Neural progenitor cell (in vitro differentiated cells): ENCODE data around the gene NUP93. TPM values are rescaled to one million over a fixed set of nuclear protein-coding genes. Genes with fewer than 3 reads are reported as not detected.

Experiments used
- DNase-seq: peaks from one replicate; pipeline ENCODE4 v3.0.0-alpha.2; 2016; ENCODE audit warnings: low spot score
- H2AFZ ChIP-seq: fragments of 200-600 bp; sonication (generic); replicated peaks from 2 replicates; pipeline ENCODE4 v1.6.1; 2016; ENCODE audit warnings: antibody characterized with exemption
- H3F3A ChIP-seq: fragments of 200-600 bp; sonication (generic); 2 replicates; pipeline ENCODE4 v1.6.1; 2016; ENCODE audit warnings: antibody characterized with exemption, low read depth
- H3K27ac ChIP-seq: fragments of 200-600 bp; sonication (generic); 2 replicates; pipeline ENCODE4 v1.5.1; 2016; ENCODE audit warnings: mild to moderate bottlenecking
- H3K27me3 ChIP-seq: fragments of 200-600 bp; sonication (generic); 2 replicates; pipeline ENCODE4 v1.6.1; 2016; ENCODE audit warnings: mild to moderate bottlenecking, moderate library complexity
- H3K36me3 ChIP-seq: fragments of 200-600 bp; sonication (generic); 2 replicates; pipeline ENCODE4 v1.5.1; 2016
- H3K4me1 ChIP-seq: fragments of 200-600 bp; sonication (generic); 2 replicates; pipeline ENCODE4 v1.6.1; 2016; ENCODE audit warnings: mixed run types
- H3K4me2 ChIP-seq: fragments of 200-600 bp; sonication (generic); 2 replicates; pipeline ENCODE4 v1.6.1; 2016
- H3K4me3 ChIP-seq: fragments of 200-600 bp; sonication (generic); 2 replicates; pipeline ENCODE4 v1.5.1; 2016
- H3K79me2 ChIP-seq: fragments of 200-600 bp; sonication (generic); 2 replicates; pipeline ENCODE4 v1.6.1; 2016; ENCODE audit warnings: low read depth
- H3K9ac ChIP-seq: fragments of 200-600 bp; sonication (generic); 2 replicates; pipeline ENCODE4 v1.6.1; 2016
- H3K9me3 ChIP-seq: fragments of 200-600 bp; sonication (generic); 2 replicates; pipeline ENCODE4 v1.5.1; 2016; ENCODE audit warnings: low read depth
- H4K20me1 ChIP-seq: fragments of 200-600 bp; sonication (generic); 2 replicates; pipeline ENCODE4 v1.6.1; 2016; ENCODE audit warnings: low read depth
- H3K27ac Mint-ChIP-seq: 3 replicates; pipeline ENCODE4 v1.8.0; 2021; ENCODE audit warnings: mixed read lengths
- H3K27me3 Mint-ChIP-seq: 2 replicates; pipeline ENCODE4 v1.8.0; 2022; ENCODE audit warnings: low read depth, mild to moderate bottlenecking, inconsistent platforms, moderate library complexity, mixed read lengths; ENCODE audit not compliant: insufficient read depth
- H3K36me3 Mint-ChIP-seq: 3 replicates; pipeline ENCODE4 v1.8.0; 2021; ENCODE audit warnings: mixed read lengths
- H3K4me1 Mint-ChIP-seq: 3 replicates; pipeline ENCODE4 v1.8.0; 2021; ENCODE audit warnings: mixed read lengths
- H3K4me3 Mint-ChIP-seq: 3 replicates; pipeline ENCODE4 v1.8.0; 2021; ENCODE audit warnings: mild to moderate bottlenecking, moderate library complexity, mixed read lengths
- H3K9me3 Mint-ChIP-seq: 3 replicates; pipeline ENCODE4 v1.8.0; 2020; ENCODE audit warnings: mixed read lengths
- CTCF ChIP-seq: fragments of 200-600 bp; sonication (generic); IDR thresholded peaks from 2 replicates; pipeline ENCODE4 v1.5.1; 2017; ENCODE audit warnings: antibody characterized with exemption, mild to moderate bottlenecking
- EZH2 ChIP-seq: fragments of 200-600 bp; sonication (generic); IDR thresholded peaks from 2 replicates; pipeline ENCODE4 v1.6.1; 2017; ENCODE audit warnings: antibody characterized with exemption, mild to moderate bottlenecking, moderate library complexity
- EZH2phosphoT487 ChIP-seq: fragments of 200-600 bp; sonication (generic); IDR thresholded peaks from 2 replicates; pipeline ENCODE4 v1.6.1; 2017; ENCODE audit warnings: antibody characterized with exemption
- total RNA-seq: library from RNA; depleted of rRNA; stranded (reverse); fragments of >200 nt; gene quantifications from 2 replicates; pipeline ENCODE4 v1.2.3, GENCODE V29; 2015; ENCODE audit warnings: low replicate concordance

The NUP93 gene
- total RNA-seq, 1 donor from 2014 or later = 116 TPM

- no peak overlapping the region for H3K4me3 Mint-ChIP-seq
- Histone ChIP-seq H3F3A (no peaks in the 10 kb centered on the region), H2AFZ (no peak overlapping the region), H3K4me3 (no peak overlapping the region), H3K27me3 (no peaks in the 10 kb centered on the region), H3K4me1 (peaks cover 5% of the 10 kb centered on the region), H3K4me2 (no peak overlapping the region), H3K36me3 (no peaks in the 10 kb centered on the region), H3K79me2 (peaks cover 76% of the 10 kb centered on the region), H3K9me3 (no peaks in the 10 kb centered on the region), H3K27ac (no peak overlapping the region), H3K9ac (no peak overlapping the region), H4K20me1 (peaks cover 29% of the 10 kb centered on the region)
- peaks cover 14% of the 10 kb centered on the region for H3K36me3 Mint-ChIP-seq
- no peak for TF ChIP-seq CTCF
- TF ChIP-seq EZH2 = no peak
- no peak for TF ChIP-seq EZH2phosphoT487
- DNase-seq = no peak
- no peaks in the 10 kb centered on the region for H3K27me3 Mint-ChIP-seq
- peaks cover 9% of the 10 kb centered on the region for H3K9me3 Mint-ChIP-seq
- H3K27ac Mint-ChIP-seq = no peak overlapping the region
- peaks cover 9% of the 10 kb centered on the region for H3K4me1 Mint-ChIP-seq
Measured at GRCh38 chr16:56741399-56741798, 11.5 kb downstream of the NUP93 start.

- Histone ChIP-seq H3K27ac (no peak overlapping the region), H3K4me1 (peaks cover 5% of the 10 kb centered on the region), H3K36me3 (no peaks in the 10 kb centered on the region), H3K9me3 (no peaks in the 10 kb centered on the region), H4K20me1 (peaks cover 38% of the 10 kb centered on the region), H3K27me3 (no peaks in the 10 kb centered on the region), H3K79me2 (peaks cover 76% of the 10 kb centered on the region), H3K4me2 (no peak overlapping the region), H3F3A (no peaks in the 10 kb centered on the region), H2AFZ (no peak overlapping the region), H3K4me3 (no peak overlapping the region), H3K9ac (no peak overlapping the region)
- peaks cover 14% of the 10 kb centered on the region for H3K36me3 Mint-ChIP-seq
- H3K9me3 Mint-ChIP-seq = peaks cover 9% of the 10 kb centered on the region
- H3K4me1 Mint-ChIP-seq = peaks cover 9% of the 10 kb centered on the region
- H3K27ac Mint-ChIP-seq = no peak overlapping the region
- no peak overlapping the region for H3K4me3 Mint-ChIP-seq
- no peak for DNase-seq
- no peaks in the 10 kb centered on the region for H3K27me3 Mint-ChIP-seq
- TF ChIP-seq EZH2phosphoT487 (no peak), CTCF (no peak), EZH2 (no peak)
Measured at GRCh38 chr16:56742030-56742984, 12.4 kb downstream of the NUP93 start.

DNA sequence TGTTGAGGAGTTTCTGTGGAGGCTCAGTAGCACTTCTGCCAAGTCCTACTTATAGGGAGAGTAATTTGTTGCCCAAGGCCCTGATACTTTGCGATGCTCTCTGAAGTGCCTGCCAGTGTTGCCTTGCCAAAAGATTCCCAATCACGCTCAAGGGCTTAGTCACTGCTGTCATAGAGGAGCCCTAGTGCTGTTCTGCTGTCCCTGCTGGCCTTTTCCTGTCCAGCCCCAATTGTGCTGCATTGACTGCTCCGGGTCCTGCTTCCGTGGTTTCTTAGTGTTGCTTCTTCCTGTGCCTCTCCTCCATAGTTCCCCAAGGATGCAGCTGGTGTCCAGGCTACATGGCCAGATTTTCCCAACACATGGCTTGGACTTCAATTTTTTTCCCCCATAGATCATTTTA, 13.9 kb downstream of the NUP93 start:
- H3K4me1 Mint-ChIP-seq = peaks cover 9% of the 10 kb centered on the region
- Histone ChIP-seq H3K4me2 (no peak overlapping the region), H3K9me3 (no peaks in the 10 kb centered on the region)

More for the DNA sequence above, 13.9 kb downstream of the NUP93 start:
- no peaks in the 10 kb centered on the region for H3K36me3 ChIP-seq
- Mint-ChIP-seq H3K9me3 (peaks cover under 1% of the 10 kb centered on the region), H3K27me3 (no peaks in the 10 kb centered on the region), H3K36me3 (peaks cover under 1% of the 10 kb centered on the region), H3K27ac (no peak overlapping the region), H3K4me3 (no peak overlapping the region)
- peaks cover 5% of the 10 kb centered on the region for H3K4me1 ChIP-seq
- no peak for DNase-seq
- H4K20me1 ChIP-seq = peaks cover 50% of the 10 kb centered on the region
- no peak overlapping the region for H3K27ac ChIP-seq
- H3K27me3 ChIP-seq = no peaks in the 10 kb centered on the region
- no peak overlapping the region for H3K4me3 ChIP-seq
- H3K79me2 ChIP-seq = peaks cover 77% of the 10 kb centered on the region
- no peak overlapping the region for H3K9ac ChIP-seq
- TF ChIP-seq CTCF (no peak), EZH2 (no peak), EZH2phosphoT487 (no peak)
- no peaks in the 10 kb centered on the region for H3F3A ChIP-seq
- no peak overlapping the region for H2AFZ ChIP-seq
